ENCODE measurements around the gene PPARA. TPM values are rescaled to one million over a fixed set of nuclear protein-coding genes. Genes with fewer than 3 reads are reported as not detected.

The PPARA gene
- total RNA-seq, 1 experiment from 2014 or later = 14.5 TPM

DNA sequence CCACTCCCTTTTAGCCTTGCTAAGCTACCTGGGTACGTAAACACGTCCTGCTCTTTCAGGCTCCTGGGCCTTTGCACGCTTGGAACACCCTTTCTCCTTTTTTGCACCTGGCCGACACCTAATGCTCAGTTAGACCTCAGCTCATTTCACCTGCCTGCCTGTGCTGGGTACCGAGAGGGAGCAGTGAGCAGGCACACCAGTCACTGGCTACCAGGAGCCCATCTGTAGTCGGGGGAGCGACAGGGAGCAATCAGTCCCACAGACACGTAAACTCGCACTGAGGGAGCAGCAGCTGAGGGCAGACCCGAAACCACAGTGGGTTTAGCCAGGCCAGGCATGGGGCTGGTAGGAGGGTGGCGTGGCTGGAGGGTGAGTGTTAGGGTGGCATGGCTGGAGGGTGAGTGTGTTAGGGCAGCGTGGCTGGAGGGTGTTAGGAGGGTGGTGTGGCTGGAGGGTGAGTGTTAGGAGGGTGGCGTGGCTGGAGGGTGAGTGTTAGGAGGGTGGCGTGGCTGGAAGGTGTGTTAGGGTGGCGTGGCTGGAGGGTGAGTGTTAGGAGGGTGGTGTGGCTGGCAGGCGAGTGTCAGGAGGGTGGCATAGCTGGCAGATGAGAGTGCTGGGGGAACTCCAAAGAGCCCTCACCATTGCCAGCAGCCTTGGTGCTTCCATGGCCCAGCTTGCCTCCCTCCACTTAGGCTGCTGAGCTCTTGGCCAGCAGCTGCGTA lies 140.0 kb downstream of the PPARA start:
- H3K4me2 ChIP-seq (ENCODE audit: low read length) = no peak overlapping the region
- ChIA-PET RAD21 (ENCODE audit: low non-redundant PET in 1 of 2, low total read pairs in 2 of 2, uncharacterized antibody in 2 of 2, unreplicated experiment in 2 of 2) (no interaction called here), CTCF (no interaction called here), POLR2A (no interaction called here)
- H3K9me3 ChIP-seq (ENCODE audit: control insufficient read depth in 1 of 2, insufficient read depth in 1 of 2, low read depth in 1 of 2, low read length in 2 of 2) = no peaks in the 10 kb centered on the region
- TF ChIP-seq, protein P1, sequence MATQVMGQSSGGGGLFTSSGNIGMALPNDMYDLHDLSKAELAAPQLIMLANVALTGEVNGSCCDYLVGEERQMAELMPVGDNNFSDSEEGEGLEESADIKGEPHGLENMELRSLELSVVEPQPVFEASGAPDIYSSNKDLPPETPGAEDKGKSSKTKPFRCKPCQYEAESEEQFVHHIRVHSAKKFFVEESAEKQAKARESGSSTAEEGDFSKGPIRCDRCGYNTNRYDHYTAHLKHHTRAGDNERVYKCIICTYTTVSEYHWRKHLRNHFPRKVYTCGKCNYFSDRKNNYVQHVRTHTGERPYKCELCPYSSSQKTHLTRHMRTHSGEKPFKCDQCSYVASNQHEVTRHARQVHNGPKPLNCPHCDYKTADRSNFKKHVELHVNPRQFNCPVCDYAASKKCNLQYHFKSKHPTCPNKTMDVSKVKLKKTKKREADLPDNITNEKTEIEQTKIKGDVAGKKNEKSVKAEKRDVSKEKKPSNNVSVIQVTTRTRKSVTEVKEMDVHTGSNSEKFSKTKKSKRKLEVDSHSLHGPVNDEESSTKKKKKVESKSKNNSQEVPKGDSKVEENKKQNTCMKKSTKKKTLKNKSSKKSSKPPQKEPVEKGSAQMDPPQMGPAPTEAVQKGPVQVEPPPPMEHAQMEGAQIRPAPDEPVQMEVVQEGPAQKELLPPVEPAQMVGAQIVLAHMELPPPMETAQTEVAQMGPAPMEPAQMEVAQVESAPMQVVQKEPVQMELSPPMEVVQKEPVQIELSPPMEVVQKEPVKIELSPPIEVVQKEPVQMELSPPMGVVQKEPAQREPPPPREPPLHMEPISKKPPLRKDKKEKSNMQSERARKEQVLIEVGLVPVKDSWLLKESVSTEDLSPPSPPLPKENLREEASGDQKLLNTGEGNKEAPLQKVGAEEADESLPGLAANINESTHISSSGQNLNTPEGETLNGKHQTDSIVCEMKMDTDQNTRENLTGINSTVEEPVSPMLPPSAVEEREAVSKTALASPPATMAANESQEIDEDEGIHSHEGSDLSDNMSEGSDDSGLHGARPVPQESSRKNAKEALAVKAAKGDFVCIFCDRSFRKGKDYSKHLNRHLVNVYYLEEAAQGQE (IDR thresholded peaks at IDR 0.05; ENCODE audit: low read depth) = no peak
- TF ChIP-seq TCF7L2 (IDR thresholded peaks at IDR 0.05; ENCODE audit: borderline replicate concordance, extremely low read depth, insufficient read depth, insufficient read length) (no peak), POLR2AphosphoS5 (IDR thresholded peaks at IDR 0.05; ENCODE audit: low read depth, low read length) (no peak), RAD21 (IDR thresholded peaks at IDR 0.05; ENCODE audit: low read depth) (no peak), EGR1 (IDR thresholded peaks at IDR 0.05; ENCODE audit: low read depth) (no peak), ZFX (IDR thresholded peaks at IDR 0.05) (no peak), SP1 (IDR thresholded peaks at IDR 0.05; ENCODE audit: low read depth) (no peak), FOSL1 (IDR thresholded peaks at IDR 0.05; ENCODE audit: low read depth) (no peak), CEBPB (IDR thresholded peaks at IDR 0.05; ENCODE audit: low read depth) (no peak), YY1 (IDR thresholded peaks at IDR 0.05; ENCODE audit: extremely low read depth, insufficient replicate concordance, low read depth, low read length) (no peak), ZNF274 (IDR thresholded peaks at IDR 0.05; ENCODE audit: low read depth, low read length) (no peak), EZH2phosphoT487 (IDR thresholded peaks at IDR 0.05; ENCODE audit: borderline replicate concordance) (no peak), SIN3A (IDR thresholded peaks at IDR 0.05; ENCODE audit: low read depth) (no peak), SRF (IDR thresholded peaks at IDR 0.05; ENCODE audit: low read depth) (no peak), ELF1 (IDR thresholded peaks at IDR 0.05; ENCODE audit: borderline replicate concordance, low read depth) (no peak), POLR2A (IDR thresholded peaks at IDR 0.05; ENCODE audit: borderline replicate concordance, extremely low read depth, insufficient read depth, insufficient read length) (no peak)
- TF ChIP-seq, protein P2, sequence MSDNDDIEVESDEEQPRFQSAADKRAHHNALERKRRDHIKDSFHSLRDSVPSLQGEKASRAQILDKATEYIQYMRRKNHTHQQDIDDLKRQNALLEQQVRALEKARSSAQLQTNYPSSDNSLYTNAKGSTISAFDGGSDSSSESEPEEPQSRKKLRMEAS (IDR thresholded peaks at IDR 0.05) = no peak
- TF ChIP-seq, protein P3, sequence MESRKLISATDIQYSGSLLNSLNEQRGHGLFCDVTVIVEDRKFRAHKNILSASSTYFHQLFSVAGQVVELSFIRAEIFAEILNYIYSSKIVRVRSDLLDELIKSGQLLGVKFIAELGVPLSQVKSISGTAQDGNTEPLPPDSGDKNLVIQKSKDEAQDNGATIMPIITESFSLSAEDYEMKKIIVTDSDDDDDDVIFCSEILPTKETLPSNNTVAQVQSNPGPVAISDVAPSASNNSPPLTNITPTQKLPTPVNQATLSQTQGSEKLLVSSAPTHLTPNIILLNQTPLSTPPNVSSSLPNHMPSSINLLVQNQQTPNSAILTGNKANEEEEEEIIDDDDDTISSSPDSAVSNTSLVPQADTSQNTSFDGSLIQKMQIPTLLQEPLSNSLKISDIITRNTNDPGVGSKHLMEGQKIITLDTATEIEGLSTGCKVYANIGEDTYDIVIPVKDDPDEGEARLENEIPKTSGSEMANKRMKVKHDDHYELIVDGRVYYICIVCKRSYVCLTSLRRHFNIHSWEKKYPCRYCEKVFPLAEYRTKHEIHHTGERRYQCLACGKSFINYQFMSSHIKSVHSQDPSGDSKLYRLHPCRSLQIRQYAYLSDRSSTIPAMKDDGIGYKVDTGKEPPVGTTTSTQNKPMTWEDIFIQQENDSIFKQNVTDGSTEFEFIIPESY (IDR thresholded peaks at IDR 0.05; ENCODE audit: extremely low read depth, insufficient replicate concordance, low read length) = no peak
- TF ChIP-seq, protein P4, sequence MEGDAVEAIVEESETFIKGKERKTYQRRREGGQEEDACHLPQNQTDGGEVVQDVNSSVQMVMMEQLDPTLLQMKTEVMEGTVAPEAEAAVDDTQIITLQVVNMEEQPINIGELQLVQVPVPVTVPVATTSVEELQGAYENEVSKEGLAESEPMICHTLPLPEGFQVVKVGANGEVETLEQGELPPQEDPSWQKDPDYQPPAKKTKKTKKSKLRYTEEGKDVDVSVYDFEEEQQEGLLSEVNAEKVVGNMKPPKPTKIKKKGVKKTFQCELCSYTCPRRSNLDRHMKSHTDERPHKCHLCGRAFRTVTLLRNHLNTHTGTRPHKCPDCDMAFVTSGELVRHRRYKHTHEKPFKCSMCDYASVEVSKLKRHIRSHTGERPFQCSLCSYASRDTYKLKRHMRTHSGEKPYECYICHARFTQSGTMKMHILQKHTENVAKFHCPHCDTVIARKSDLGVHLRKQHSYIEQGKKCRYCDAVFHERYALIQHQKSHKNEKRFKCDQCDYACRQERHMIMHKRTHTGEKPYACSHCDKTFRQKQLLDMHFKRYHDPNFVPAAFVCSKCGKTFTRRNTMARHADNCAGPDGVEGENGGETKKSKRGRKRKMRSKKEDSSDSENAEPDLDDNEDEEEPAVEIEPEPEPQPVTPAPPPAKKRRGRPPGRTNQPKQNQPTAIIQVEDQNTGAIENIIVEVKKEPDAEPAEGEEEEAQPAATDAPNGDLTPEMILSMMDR (IDR thresholded peaks at IDR 0.05 in 2 of 3, conservative IDR thresholded peaks at IDR 0.05 in 1 of 3; ENCODE audit: borderline replicate concordance in 1 of 3, insufficient read depth in 1 of 3, low read depth in 2 of 3, low read length in 2 of 3) = no peak
- H3K9me2 ChIP-seq (ENCODE audit: insufficient read depth) = no peaks in the 10 kb centered on the region
- H2AFZ ChIP-seq (ENCODE audit: low read depth, low read length, poor library complexity, severe bottlenecking) = no peak overlapping the region
- no peak overlapping the region for H3K27ac ChIP-seq (ENCODE audit: low read depth, low read length)
- H3K27me3 ChIP-seq (ENCODE audit: insufficient read depth, low read length) = no peaks in the 10 kb centered on the region
- no peak for ATAC-seq
- H3K4me1 ChIP-seq (ENCODE audit: control insufficient read depth in 1 of 2, insufficient read depth in 2 of 2, low read length in 2 of 2) = peaks cover 0 to 1% of the 10 kb centered on the region in 2 experiments; a peak in 2 of 4 replicates
- H3K4me3 ChIP-seq (replicated peaks in 1 of 2; ENCODE audit: low read depth in 1 of 2, low read length in 2 of 2) = no peak overlapping the region
- peaks cover 14 to 15% of the 10 kb centered on the region in 2 experiments; a peak in 3 of 4 replicates for H3K36me3 ChIP-seq (ENCODE audit: control insufficient read depth in 1 of 2, insufficient read depth in 2 of 2, low read length in 2 of 2)
- DNase-seq (ENCODE audit: low read depth, low spot score) = no peak
- intact Hi-C loops (cut with micrococcal nuclease) = no loop called here
- H4K20me1 ChIP-seq (ENCODE audit: insufficient read depth) = no peaks in the 10 kb centered on the region
- BruUV-seq (replicated peaks) = no TSS peak
- no peak overlapping the region for H3K9ac ChIP-seq (ENCODE audit: low read length)
- no peaks in the 10 kb centered on the region for H3K79me2 ChIP-seq (ENCODE audit: insufficient read depth, low read length)
